Measurements from ENCODE around the gene SCGB3A1.

- TF ChIP-seq EZH2 (IDR thresholded peaks at IDR 0.05; ENCODE audit: borderline replicate concordance, insufficient read depth, low read depth, low read length, poor library complexity, severe bottlenecking): no peak
- no peak for TF ChIP-seq CTCF (IDR thresholded peaks at IDR 0.05)
Measured at GRCh38 chr5:180583738-180584137, 7.6 kb downstream of the SCGB3A1 start.

Measured in B cell (primary cell).